ENCODE data around the gene PLS1. TPM values are rescaled to one million over a fixed set of nuclear protein-coding genes. Genes with fewer than 3 reads are reported as not detected.

The PLS1 gene
- total and polyA plus RNA-seq, 2 of the 8 experiments (the other 6 are each of a cell fraction or from before 2014, with no cell fraction given): 18.7 to 44.7 TPM

DNA sequence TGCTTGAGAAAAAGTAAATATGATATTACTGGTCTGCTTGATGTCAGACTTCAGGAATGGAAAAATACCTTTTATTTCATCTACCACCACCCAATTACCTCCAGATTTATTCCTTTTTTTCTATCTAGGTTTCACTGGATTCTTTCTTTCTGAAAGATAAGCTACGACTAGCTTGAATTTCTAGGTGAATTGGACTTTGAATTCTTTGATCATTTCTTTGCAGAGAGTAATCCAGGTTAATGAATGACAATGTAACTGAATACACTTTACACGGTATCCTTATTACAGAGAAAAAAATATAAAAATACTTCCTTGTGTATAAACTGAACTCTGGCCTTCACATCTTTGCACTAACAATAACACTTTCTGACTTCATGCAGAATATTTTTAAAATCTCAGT, 68.1 kb downstream of the PLS1 start (continued):
- TF ChIP-seq SP4 (IDR thresholded peaks at IDR 0.05; ENCODE audit: low read length) (no peak), MAFK (IDR thresholded peaks at IDR 0.05; ENCODE audit: low read depth, low read length) (no peak), POU5F1 (IDR thresholded peaks at IDR 0.05; ENCODE audit: low read depth, low read length) (no peak), JUND (IDR thresholded peaks at IDR 0.05; ENCODE audit: low read length) (no peak), SIX5 (IDR thresholded peaks at IDR 0.05; ENCODE audit: low read depth, low read length) (no peak), SAP30 (IDR thresholded peaks at IDR 0.05; ENCODE audit: insufficient read depth, insufficient replicate concordance, low read length) (no peak)
